Superior temporal gyrus (tissue), 1 donor: ENCODE data around the gene AVP.
A peak's percentile ranks its signal among the peaks of the same experiment; 100 is the strongest.

Experiments
- DNase-seq: peaks from one replicate; pipeline ENCODE4 v3.0.0-alpha.2; 2016; ENCODE audit errors: extremely low spot score

Gene AVP

DNA sequence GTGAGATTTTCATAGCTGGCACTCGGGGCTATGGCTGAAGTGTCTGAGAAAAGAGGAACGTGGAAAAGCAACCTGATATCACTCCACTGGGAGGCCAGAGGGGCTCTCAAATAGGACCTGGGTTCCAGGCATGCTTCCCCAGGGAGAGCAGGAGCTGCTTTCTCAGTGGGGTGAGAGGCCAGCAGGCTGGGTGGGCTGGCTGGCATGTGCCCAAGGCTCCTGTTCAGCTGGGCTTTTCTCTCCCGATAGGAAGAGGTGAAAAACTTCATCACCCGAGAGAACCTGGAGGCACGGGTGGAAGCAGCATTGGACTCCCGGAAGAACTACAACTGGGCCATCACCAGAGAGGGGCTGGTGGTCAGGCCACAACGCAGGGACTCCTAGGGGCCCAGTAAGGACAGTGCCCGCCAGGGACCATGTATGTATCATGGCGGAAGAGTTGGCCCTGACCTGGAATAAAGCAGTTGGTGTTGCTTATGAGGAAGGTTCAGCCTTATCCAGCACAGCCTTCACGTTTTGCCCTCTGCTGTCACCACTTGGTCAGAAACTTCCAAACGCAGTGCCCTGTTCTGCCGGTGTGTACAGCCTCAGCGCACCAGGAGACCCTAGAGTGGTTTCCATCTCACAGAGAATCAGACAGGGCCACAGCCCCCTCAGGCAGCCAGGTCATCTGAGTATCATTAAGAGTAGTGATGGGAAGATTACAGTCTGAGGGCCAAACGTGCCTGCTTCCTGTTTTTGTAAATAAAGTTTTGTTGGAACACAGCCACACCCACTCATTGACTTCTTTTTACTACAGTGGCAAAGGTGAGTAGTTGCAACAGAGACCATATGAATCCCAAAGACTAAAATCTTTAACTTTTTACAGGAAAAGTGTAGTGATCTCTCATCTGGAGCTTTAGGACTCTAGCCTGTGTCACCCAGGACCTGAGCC, 36.8 kb downstream of the AVP start:
- no peak for DNase-seq

DNA sequence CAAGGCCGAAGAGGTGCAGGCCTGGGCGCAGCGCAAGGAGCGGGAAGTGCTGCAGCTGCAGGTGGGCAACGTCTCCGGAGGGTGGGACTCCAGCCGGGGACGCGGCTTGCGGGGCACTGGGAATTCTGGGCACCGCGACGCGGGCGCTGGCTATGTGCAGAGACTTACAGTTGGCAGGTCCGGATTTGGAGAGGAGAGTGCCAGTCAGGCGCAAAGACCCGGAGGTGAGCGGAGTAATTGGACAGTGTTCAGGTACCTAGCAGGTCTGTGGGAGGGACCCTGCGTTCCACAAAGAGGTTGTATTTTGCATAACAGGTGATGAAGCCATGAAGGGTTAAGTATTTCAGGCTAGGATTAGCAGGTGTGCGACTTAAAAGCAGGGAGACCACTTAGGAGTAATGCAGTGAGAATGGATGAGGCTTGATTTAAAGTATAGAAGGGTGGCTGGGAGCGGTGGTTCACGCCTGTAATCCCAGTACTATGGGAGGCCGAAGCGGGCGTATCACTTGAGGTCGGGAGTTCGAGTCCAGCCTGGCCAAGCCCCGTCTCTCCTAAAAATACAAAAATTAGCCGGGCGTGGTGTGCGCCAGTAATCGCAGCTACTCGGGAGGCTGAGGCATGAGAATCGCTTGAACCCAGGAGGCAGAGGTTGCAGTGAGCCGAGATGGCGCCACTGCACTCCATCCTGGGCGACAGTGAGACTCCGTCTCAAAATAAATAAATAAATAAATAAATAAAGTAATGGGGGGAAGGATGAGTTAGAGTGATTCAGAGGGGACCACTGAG, 37.7 kb downstream of the AVP start:
- no peak for DNase-seq

DNA sequence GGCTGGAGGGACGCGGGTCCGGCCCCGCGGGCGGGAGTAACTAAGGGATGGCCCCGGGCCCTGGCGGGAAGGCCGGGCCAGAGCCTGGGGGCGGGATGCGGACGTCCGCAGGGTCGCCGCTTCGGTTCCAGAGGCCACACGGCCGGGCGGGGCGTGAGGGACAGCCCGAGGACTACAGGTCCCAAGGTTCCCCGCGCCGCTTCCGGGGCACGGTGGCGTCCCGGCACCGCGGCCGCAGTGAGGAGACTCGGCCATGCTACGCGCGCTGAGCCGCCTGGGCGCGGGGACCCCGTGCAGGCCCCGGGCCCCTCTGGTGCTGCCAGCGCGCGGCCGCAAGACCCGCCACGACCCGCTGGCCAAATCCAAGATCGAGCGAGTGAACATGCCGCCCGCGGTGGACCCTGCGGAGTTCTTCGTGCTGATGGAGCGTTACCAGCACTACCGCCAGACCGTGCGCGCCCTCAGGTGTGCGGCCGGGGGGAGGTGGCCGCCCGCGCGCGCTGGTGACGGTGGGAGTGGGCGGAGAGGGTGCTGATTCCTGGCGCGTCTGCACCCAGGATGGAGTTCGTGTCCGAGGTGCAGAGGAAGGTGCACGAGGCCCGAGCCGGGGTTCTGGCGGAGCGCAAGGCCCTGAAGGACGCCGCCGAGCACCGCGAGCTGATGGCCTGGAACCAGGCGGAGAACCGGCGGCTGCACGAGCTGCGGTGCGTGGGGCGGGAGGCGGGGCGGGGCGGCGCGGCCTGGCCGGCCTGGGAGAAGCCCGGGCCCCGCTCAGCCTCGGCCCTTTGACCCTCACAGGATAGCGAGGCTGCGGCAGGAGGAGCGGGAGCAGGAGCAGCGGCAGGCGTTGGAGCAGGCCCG, 38.5 kb downstream of the AVP start, which contains the start of gene MRPS26:
Gene MRPS26, plus strand, starts transcription at position 237 of the 861 bp plus-strand sequence. Its CDS starts 17 bp downstream, at position 254.
- peak; percentile 88 for DNase-seq

DNA sequence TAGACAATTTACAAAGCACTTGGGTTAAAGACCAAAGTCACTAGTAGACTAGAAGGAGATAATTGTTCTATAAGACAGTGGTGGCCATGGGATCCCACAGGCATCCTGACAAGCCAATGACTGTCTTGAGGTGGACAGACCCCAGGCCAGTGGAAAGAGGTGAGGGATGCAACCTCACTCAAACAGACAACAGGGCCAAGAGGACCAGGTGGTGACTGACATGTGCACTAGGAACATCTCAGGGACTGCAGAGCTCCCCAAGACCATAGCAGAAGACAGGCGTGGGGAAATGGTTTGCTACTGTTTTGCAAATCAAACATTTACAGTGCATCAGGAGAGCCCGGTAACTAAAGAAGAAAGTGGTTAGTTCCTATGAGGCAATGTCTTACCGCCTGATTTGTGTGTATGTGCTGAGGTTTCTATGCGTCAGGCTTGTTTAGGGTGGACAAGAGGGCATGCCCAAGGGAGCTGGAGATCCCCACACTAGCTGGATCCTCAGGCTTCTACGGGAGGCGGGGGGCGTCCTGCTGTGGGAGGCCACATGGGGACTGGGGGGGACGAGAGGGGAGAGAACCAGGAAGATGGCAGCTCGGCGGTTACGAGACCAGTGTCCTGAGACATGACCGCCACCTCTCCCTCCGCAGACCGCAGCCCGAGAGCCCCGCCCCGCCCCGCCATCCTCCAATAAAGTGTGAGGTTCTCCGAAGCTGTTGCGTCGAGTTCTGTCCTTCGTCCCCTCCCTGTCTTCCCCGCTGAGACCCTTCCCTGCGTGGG, 39.3 kb downstream of the AVP start:
- DNase-seq, result peak; percentile 40

DNA sequence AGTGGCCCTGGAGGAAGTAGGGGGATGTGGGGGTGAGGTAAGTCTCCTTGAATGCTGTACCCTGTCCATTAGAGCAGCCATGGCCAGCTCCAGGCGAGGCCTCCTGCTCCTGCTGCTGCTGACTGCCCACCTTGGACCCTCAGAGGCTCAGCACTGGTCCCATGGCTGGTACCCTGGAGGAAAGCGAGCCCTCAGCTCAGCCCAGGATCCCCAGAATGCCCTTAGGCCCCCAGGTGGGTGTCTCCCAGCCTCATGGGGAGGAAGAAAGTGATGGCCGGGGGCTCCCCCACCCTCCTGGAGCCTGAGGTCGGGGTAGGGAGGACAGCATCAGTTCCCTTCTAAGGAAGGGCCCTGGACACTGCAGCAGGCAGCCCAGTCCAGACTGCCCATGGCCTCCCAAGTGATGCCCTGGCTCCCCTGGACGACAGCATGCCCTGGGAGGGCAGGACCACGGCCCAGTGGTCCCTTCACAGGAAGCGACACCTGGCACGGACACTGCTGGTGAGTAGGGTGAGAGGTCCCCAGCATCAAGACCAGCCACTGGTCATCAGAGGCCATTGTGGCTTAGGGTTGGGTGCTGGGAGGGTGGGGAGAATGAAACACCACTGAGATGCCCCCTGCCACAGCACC, 40.1 kb downstream of the AVP start:
- DNase-seq, result no peak

DNA sequence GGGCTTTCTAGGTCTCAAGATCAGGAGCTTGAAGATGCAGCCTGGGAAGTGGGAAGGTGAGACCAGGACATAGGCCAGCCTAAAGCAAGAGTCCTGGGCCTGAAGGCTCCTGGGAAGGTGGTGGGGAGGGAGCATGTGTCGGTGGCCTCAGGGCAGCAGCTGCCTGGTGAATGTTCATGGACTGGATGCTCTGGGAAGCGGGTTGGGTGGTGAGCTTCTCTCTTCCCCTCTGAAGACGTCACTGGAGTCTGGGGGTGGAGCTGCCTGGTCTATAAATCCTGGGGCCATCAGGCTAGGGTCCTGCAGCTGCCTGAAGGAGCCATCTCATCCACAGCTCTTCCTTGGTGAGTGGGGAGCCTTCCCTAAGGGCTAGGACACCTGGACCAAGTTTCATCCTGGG, 41.2 kb downstream of the AVP start, which contains the start of gene GNRH2:
Gene GNRH2, plus strand, starts transcription at position 301 of the 400 bp plus-strand sequence. CDS start 793 bp downstream, outside the sequence.
- no peak for DNase-seq

DNA sequence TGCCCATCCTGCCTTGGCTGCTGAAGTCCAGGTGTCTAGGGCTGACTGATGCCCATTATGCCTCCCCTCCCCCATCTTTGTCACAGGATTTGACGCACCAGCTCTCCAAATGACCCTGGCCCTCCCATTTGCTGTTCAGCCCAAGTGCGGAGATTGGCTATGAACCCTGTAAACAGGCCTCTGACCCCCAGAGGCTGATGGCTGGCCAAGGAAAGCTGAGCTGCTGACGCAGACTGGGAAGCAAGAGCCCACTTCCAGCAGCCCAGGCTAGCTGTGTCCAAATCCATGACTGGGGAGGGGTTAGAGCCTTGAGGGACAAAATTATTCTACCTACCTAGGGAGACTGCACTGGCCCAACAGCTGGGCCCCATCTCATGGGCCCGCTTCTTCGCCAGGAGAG, 41.9 kb downstream of the AVP start:
- DNase-seq, result no peak

DNA sequence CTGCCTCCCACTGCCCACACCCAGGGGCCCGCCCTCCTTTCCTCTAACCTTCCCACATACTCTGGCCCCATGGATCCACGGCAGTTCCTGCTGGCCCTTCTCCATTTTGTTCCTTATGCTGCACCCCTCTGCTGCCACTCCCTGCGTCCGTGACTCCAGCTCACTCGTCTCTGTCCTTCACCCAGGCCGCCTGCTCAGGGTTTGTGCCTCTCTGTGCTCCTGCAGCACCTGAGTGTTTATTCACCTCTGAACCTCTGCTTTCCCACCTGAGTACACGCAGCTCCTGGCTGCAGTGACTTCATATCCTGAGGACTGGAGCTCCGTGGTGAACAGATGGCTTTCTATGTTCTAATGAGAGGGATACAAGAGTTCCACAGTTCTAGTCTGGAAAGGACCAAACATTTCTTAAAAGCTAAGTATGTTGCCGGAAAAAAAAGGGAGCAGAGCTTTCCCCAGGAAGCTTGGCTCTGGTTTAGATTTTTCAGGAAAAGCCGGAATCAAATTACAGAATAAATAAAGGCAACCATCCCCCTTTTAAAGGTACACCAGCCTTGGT, 42.6 kb downstream of the AVP start:
- DNase-seq, result peak; percentile 37

DNA sequence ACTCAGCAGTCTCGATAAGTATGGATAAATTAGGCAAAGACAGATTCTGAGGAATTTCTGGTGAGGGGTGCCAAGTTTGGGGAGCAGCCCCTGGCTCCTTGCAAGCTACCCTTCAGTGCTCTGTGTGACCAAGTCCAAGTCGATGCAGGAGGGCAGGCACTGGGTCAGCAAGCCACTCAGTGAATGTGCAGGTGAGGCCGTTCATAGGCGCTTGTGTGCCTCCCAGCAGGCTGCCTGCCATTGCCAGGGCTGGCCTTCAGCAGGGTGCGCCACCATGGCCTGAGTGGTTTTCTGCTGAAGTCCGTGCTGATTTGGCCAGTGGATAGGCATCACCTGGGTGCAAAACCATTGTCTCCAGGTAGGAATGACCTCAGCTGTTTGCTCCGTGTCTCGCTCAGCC, 44.4 kb downstream of the AVP start:
- no peak for DNase-seq

DNA sequence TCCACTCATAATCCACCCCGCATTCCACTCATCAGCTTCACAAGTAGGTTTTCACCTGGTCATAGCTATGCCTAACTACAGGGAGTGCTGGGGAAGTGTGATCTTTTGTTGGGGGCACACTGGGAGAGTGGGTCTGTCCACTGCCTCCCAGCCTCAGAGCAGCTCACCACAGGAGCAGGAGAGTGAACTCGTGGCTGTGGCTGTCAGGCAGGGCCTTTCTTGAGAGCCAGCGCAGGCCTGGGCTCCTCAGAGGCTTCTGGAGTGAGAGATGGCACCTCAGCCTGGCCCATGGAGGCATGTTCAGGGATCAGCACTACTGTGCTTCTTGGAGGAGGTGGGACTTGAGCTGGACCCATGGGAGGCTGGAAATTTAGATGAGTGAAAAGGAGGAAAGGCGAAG, 45.1 kb downstream of the AVP start:
- DNase-seq, result no peak

DNA sequence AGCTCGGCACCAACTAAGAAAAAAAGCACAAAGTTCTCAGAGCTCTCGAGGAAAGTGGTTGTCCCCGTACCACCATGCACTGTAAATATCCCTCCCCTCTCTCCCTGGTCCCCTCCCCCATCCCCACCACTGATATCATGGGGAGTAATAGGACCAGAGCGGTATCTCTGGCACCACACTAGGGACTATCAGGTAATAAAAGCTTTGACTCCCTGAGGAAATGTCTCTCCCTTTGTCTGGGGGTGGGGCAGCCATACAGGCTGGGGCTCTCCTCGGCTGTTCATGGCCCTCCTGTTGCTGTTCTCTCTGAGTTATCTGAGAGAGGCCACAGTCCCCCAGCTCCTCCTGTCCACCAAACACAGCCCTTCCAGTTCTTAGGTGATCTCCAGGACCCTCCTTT, 46.1 kb downstream of the AVP start:
- DNase-seq, result no peak

DNA sequence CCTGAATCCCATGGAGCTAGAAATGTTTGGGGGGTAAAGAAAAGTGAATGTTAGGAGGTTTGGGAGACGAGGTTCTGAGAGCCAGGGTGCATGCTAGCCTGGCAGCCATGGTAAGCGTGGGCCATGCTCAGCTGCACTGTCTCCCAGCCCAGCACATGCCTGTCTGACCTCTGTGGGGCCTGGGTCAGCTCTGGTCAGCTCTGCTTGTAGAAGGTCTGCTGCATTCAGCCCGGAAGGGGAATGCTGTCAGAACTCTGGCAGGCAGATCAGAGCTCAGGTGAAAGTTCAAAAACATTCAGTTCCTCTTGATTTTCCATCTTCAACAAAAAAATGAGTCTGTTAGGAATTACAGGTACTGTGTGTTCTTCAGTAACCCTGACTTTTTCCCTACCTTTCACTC, 46.9 kb downstream of the AVP start:
- no peak for DNase-seq

DNA sequence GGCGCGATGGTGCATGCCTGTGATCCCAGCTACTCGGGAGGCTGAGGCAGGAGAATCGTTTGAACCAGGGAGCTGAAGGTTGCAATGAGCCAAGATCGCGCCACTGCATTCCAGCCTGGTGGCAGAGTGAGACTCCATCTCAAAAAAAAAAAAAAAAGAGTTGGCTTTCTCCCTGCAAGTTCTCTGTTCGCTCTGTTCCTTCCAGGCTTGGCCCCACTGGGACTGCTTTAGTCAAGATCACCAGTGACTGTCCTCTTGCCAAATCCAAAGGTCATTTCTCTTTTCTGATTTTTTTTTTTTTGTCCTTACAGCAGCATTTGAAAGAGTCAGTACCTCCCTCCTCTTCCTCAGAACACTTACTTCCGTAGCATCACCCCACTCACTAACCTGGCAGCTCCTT, 51.9 kb downstream of the AVP start:
- DNase-seq, result no peak
